Measurements from ENCODE around the gene TBC1D22A.

- TF ChIP-seq, protein P1, sequence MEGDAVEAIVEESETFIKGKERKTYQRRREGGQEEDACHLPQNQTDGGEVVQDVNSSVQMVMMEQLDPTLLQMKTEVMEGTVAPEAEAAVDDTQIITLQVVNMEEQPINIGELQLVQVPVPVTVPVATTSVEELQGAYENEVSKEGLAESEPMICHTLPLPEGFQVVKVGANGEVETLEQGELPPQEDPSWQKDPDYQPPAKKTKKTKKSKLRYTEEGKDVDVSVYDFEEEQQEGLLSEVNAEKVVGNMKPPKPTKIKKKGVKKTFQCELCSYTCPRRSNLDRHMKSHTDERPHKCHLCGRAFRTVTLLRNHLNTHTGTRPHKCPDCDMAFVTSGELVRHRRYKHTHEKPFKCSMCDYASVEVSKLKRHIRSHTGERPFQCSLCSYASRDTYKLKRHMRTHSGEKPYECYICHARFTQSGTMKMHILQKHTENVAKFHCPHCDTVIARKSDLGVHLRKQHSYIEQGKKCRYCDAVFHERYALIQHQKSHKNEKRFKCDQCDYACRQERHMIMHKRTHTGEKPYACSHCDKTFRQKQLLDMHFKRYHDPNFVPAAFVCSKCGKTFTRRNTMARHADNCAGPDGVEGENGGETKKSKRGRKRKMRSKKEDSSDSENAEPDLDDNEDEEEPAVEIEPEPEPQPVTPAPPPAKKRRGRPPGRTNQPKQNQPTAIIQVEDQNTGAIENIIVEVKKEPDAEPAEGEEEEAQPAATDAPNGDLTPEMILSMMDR (IDR thresholded peaks at IDR 0.05), result no peak
- TF ChIP-seq POLR2A (IDR thresholded peaks at IDR 0.05), result no peak
Measured at GRCh38 chr22:47093720-47094119, 331.3 kb downstream of the TBC1D22A start.

All from Peyer's patch (tissue), 4 donors.